ENCODE data around the gene THSD4.

The THSD4 gene

DNA sequence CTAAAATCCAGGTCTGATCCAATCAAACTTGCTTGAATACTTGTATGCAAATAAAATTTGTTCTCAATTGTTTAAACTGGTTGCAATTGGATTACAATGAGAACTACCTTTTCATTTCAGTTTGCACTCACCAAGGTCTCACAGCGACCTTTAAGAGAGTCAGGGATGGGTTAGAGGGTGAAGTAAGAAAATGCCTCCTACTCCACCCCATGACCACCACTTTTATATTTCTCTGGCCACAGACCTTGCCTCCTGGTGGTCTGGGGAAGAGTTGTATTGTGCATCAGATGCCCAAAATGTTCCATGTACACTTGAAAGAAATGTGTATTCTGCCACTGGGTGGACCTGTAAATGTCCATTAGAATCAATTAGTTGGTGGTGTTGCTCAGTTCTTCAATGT is 16.4 kb upstream of the THSD4 start:
- no peak for DNase-seq (ENCODE audit: low spot score)

DNA sequence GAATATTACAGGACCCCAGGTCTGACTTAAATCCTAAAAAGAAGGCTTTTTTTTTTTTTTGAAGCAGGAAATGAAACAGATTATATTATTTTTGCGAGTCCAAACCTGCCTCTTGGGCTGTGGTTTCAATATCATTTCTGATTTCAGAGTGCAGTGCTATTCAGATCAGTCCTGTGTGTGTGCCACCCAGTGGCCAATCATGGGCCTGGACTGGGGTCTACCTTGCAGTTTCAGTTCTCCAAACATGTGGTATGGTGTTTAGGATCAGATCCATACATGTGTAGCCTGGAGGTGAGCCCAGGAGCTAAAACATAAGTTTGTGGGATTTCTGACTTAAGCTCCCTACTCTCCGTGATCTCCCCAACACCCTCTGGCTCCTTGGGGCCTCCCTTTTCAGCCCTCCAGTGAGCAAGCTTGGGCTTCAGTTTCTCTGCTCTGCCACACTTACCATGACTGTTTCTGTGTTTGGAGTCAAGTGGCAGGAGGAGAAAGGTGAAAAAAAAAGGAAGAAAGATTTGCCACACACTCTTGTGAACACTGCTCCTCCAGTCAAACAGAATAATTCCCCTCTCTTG is 12.1 kb upstream of the THSD4 start:
- DNase-seq (ENCODE audit: low spot score) = peak; percentile 71

DNA sequence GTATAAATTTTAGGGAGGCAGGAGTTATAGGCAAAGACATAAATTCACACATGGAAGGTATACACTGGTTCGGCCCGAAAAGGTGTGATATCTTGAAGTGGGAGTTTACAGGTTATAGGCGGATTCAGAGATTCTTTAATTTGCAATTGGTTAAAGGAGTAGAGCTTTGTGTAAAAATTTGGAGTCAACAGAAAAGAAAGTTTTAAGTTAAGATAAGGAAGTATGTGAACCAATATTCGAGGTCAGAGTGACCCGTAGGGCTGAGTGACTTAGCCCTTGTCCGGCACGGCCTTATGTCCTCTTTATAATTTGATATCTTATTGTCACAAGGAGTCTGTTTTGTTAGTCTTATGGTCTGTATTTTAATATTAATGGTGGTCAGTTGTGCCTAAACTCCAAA is 10.6 kb upstream of the THSD4 start:
- no peak for DNase-seq (ENCODE audit: low spot score)

DNA sequence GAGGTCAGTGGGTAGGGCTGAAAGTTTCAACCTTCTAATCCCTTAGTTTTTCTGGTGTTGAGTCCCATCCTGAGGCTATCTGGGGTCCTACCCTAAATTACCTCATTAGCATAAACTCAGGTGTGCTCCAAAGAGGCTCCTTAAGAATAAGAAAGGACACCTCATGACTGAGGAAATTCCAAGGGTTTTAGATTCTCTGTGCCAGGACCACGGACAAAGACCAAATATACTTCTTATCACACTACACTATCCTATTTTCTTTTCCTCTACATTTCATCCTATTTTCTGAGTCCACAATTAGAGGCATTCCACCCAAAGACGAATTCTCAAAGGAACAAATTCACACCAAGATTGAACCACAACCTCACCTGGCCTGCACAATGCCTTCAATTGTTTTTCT is 9.8 kb upstream of the THSD4 start:
- DNase-seq (ENCODE audit: low spot score) = no peak

DNA sequence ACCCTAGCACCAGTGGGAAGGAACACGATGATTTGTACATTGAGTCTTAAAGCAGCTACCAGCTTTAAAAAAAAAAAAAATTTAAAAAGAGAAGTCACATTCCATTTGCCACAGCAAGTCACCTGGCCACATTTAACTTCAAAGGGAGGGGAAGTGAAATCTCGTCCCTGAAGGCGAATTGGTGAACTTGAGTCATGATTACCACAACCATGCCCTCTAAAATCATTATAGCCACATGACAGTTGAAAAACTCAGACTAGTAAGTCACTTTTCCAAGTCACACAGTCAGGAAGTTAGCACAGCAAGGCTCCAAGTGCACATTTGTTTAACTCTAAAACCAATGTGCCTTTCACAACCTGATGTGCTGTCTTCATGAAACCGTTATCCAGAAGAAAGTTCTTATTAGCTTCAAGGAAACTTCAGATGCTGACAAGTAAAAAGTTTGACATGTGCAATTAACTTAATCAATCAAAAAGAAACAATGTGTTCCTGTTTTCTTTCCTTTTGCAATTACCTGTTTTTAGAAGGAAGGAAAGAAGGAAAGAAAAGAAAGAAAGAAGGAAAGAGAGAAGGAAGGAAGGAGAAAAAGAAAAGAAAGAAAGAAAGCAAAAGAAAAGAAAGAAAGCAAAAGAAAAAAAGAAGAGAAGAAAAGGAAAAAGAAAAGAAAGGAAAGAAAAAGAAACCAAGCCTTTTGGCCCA is 8.3 kb upstream of the THSD4 start:
- no peak for DNase-seq (ENCODE audit: low spot score)

DNA sequence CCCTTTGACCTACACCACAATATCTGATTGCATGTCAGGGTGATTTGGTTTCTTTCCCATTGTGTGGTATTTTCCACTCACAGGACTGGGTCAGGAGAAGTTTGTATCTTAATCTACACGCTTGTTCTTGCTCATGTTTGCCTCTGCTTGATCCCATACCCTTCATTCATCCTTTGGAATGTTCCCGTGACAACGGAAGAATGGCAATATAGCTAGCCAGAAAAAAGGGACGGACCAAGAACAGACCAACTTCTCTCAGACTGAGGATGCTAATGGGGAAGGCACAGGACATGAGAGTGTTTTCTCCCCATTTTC is 7.8 kb upstream of the THSD4 start:
- DNase-seq (ENCODE audit: low spot score) = no peak

DNA sequence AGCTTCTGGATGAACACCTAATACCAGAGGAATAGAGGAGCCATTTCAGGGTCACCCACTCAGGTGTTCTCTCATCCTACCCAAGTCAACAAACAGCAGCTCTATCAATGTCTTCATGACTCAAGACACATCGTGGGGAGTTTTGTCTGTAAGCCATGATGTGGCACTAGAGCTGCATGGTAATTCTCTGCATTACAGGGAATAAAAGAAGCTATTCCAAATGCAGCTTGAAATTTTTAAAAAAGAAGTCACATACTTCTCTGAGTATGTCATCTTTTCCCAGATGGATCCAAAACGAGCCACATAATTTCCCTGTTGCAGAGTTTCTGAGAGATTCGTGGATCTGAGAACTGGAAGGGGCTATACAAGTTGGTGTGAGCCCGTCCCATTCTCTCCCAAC is 6.1 kb upstream of the THSD4 start:
- no peak for DNase-seq (ENCODE audit: low spot score)

DNA sequence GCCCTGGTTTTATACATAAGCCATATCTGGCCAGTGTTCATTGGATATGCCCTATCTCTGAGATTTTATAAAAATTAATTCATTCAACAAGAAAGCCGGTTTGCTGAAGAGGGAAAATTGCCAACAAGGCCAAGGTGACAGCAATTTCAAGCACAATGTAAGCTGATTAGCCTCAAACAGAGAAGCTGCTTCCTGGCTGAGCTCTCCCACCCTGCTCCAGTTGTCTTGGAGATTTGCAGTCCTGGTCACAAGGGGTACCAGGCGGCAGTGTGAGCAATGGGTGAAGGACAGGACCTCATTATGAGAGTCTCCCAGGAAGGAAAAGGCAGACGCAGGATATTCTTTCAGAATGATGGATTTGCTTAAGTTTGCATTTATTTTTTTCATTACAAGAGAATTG is 5.4 kb upstream of the THSD4 start:
- DNase-seq (ENCODE audit: low spot score) = no peak

DNA sequence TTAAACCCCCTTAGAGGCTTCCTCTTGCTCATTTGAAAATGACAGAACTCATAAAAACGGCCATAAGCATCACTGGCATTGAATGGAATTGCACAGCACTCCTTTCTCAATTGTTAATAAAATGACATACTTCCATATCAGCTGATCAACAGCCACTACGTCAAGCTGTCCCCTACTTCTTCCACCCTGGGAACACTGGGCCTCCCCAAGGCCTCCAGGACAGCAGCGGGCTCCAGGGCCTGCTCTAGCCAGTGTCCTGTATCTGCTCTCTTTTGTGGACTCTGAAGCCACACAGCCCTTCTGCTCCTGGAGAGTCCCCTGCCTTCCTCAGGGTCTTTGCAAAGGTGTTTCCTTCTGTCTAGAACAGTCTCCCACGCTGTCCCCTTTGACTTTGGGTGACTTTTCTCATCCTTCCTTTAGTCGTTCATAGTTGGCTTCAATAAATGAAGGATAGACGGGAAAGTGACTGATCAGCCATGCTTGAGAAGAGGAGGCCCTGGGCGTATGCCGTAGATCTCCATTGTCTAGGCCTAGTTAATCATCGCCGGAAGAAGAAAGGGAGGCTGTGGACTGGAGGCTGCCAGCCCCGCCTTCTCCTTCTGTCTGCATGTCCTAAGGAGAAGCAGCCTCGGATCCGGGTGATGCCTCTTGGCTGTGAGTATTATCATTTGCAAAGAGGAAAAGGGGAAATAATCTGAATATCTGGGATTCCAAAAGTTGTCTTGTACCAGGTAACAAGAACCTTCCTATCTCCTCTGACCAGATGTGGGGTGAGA is 4.7 kb upstream of the THSD4 start:
- DNase-seq (ENCODE audit: low spot score) = no peak

DNA sequence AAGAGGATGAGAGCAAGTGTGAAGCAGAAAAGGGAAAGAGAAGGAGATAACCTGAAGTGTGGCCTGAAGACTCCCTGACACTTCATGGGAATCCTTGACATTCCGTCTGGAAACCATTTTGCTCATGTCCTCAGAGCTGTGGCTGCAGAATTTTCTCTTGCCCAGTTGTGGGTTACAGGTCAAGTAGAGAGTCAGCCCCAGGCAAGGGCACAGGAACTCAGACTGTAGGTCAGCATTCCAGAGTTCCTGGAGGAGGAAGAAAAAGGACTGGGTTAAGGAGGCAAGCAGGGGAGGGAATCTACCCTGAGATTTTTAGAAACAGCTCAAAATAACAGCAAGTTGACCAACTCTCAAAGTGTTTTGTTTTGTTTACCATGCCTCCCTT is 4.1 kb upstream of the THSD4 start:
- DNase-seq (ENCODE audit: low spot score) = peak; percentile 15

DNA sequence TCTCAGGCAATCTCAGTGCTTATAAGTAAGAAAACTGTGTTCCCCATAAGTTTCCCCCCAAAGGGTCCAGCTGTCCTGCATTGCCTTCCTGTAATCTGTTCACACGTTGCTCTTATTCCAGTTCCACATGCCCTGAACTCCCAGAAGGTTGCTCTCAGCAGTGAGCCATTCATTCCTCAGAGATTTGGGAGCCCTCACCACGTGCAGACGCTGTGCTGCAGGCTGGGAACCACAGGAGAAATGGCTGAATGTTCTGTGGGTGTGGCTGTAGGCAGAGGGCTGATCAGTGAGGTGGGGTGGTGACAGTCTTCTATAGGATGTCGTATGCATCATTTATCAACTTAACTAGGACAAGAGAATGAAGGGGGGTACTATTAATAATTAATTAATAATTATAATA is 3.3 kb upstream of the THSD4 start:
- DNase-seq (ENCODE audit: low spot score) = no peak

DNA sequence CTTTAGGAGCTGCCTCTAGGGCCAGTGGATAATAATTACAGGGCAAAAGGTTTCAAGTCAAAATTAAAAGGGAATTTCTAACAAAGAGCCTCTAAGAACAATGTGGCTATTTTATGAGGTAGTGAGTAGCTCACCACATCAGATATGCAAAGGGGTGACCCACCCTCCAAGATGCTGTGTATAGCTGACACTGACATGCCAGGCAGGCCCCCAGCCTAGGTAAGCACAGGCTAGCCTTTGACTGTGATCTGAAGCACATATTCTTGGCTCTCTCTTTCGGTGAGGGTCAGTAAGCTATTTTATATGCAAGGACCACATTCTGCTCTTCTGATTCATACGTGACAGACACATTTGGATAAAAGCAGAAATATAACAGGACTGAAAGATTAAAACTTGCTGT is 2.8 kb upstream of the THSD4 start:
- DNase-seq (ENCODE audit: low spot score) = peak; percentile 18

DNA sequence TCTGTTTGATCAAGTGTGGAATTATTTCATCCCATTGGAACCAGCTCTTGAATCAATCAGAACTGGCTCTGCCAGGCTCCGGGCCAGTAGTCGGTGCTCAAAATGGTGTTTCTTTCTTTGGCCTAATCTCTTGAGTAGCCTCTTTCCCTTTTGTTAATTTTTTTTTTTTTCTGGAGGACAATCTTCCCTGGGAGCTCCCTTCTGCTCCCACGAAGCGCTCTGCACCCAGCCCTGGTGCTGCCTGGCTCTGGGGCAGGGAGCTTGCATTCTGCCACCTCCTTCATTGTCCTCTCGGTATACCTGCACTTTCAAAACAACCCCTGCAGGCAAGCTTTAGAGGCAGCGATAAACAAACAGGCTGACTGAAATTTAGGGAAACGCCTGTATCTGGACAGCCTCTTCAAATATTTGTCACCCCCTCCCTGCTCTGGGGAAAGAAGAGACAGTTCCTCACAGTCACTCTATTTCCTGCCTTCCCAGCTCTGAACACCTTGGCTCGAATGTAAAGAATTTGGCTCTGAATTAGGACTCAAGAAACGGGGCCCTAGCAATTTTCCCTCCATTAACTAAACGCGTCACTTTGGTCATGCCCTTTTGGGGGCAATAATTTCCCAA is 1.1 kb upstream of the THSD4 start:
- DNase-seq (ENCODE audit: low spot score) = peak; percentile 25

DNA sequence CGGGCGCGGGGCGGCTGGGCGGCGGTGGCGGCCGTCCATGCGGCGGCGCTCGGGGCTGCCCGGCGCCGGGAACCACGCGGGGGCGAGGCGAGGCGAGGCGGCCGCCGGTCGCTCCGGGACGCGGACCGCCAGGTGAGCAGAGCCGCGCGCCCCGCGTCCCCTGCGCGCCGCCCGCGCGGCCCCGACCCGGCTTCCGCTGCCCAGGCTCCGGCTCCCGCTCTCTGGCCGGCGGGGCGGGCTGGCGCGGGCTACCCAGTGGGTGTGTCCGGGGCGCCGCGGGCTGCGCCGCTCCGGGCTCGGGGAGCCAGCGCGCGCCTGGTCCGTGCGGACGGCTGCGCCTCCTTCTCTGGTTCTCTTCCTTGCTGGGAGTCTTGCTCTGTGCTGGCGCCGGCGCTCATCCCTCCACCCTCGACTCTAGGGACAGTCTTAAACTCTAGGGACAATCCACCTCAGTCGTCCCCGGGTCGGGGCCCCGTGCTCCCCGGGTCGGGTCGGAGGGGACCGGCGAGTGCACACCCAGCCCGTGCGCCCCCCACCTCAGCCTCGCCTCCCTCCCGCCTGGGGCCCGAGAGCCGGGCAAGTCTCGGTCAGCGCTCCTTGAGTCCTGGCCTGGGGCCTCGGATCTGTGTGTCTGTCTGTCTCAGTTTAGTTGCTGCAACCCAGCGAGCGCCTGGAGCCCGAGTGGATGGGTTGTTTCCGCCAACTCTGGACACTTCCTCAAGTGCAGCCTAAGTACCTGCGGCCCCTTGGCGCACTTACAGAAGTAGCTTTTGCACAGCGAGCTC is 488 bp downstream of the THSD4 start:
- peak; percentile 66 for DNase-seq (ENCODE audit: low spot score)

DNA sequence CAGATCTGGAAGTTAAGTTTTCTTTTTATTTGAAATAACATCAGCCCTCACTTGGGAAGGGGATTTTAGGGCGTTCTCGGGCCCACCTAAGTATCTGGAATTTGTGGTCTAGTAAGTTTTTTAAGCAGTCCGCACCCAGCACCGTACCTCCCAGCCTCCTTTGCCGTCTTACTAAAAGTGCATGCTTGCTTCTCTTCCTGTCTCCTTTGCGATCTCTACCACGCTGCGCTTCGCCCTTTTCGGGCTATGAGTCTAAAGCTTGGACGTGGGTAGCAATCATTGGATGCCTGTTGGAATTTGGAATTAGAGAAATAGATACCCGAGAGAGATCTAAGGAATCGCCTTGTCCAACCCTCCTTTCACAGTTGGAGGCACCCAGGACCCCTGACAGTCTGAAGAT is 1.1 kb downstream of the THSD4 start:
- peak; percentile 37 for DNase-seq (ENCODE audit: low spot score)

DNA sequence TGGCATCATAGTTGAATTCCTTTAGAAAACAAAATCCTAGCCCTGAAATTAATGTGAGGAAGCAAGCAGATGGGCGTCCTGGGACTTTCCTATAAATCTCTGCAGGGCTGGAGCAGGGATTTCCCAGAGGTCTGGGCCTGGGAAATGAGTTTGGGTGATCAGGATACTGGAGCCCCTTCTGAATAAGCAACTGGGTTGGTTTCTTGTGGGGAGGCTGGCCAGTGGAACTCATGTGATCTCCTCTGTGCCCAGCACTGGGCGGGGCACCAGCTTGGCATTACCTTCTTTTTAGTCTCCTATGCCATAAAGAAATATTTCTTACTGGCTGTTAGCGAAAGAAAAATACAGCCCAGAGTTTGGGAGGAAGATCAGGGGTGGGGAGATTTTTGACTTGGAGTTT is 1.7 kb downstream of the THSD4 start:
- peak; percentile 61 for DNase-seq (ENCODE audit: low spot score)

DNA sequence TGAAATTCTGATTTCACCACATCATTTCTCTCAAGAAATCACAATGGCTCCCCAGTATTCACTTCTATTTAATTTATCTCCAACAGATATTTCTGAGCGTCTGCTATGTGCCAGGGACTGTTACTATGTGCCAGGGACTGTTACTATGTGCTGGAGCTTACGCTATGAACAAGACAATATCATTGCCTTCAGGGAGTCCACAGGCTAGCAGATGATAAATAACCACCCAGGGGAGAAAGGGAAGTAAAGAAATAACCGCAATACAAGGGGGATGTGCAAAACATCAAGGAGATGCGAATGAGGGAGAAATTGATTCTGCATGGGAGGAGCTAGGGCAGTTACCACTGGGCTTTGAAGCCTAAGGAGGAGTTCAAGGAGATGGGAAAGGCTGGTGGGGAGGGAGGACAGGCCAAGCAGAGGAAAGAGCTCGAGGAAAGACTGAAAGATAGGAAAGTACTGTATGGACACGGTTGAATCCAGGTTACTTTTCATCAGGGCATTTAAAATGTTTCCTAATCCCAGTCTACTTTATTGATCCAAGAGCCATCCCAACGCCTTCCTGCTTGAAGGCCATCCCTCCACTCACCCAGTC is 2.5 kb downstream of the THSD4 start:
- DNase-seq (ENCODE audit: low spot score) = no peak

DNA sequence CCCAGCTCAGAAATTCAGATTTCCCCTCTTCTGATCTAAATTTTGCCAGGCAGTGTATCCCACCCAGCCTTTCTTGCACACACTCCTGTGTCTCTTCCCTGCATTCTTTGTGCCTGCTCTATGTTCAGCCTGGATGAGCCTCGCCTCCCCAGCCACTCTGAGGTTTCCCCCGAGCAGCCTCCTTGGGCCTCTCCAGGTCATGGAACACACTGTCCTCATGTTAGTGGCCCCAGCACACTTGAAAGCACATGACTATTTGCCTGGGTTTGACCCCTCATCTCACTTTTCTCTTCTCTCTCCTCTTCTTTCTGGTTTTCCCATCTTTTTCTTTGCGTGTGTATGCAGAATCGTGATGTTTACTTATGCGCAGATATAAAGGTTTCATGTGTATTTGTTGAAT is 3.1 kb downstream of the THSD4 start:
- no peak for DNase-seq (ENCODE audit: low spot score)

DNA sequence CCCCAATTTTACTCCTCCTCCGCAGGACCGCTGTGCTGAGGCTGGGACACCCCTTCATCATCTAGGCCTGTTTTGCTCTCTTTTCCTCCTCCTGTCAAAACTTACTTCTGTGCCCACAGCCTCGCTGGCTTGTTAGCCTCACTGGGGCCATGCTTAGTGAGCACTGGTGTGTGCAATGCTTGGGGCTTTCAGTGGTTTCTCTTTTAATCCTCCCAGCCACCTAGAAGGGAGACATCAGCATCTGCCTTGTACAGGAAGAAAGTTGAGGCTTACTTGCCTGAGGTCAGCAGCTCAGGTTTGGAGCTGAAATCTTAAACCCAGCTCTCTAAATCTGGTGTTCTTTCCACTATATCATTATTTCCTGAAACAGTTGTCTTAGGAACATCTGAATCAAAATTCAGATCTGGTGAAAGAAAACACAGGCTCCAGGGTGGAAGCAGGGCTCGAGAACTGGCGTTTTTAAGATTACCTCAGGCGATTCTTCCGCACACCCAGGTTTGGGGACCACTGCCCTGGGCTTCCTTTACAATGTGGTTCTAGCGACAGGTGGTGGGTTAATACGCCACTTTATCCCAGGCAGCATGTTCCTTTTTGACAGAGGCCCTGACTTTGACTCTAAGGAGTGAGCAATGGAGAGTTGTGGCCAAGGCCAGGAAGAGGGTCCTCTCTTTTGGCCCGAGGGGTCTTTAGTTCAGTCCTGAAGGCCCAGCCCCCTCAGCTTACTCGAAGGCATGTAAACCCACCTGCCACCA is 3.8 kb downstream of the THSD4 start:
- DNase-seq (ENCODE audit: low spot score) = no peak

DNA sequence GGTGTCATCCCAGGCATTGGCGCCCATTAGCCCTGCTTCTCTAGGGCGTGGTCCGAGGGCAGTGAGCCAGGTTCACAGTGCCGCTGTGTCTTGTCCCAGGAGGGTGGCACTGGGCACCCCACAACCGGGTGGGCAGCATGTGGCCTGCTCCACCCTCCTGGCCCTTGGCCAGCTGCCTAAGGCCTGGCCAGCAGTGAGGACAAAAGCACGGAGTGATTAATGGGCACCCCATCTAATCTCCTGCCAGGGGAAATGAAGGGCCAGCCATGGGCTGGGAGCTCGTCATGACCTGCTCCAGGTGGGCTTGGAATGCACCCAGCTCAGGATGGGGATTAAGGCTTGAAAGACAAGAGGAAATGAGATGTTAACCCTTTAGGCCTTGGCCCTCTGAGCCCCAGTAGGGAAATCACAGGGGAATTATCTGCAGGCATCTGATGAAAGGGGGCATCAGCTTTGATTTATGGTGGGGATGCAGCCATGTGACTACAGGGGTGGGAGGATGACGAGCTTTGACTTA is 5.2 kb downstream of the THSD4 start:
- DNase-seq (ENCODE audit: low spot score) = peak; percentile 48

DNA sequence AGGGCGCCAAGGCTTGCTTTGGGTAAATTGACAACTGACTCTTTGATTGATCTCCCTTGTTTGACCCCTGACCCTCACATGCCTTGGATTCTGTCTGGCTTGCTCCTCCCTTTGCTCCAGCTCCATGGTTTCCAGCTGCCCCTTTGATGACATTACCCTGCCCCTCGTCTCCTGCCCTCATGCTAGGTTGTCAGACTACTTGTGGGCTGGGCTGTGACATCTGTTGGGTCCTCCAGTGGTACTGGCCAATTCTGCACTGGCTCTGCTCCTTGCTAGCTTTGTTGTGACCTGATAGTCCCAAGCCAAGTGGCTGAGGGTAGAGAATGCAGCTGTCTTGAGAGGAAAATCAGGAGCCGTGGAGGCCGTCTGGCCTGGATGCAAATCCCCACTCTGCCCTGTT is 6.2 kb downstream of the THSD4 start:
- no peak for DNase-seq (ENCODE audit: low spot score)

All from LoVo (cell line).